Colonic mucosa (tissue), 4 donors: ENCODE results near the gene CRK. TPM values are rescaled to one million over a fixed set of nuclear protein-coding genes. Genes with fewer than 3 reads are reported as not detected.

Source experiments
- DNase-seq: peaks from one replicate; pipeline ENCODE4 v3.0.0-alpha.2; 2020
- H3K27ac ChIP-seq: fragments of 200-600 bp; one replicate; pipeline ENCODE4 v1.8.0; 2021
- H3K27me3 ChIP-seq: fragments of 200-600 bp; one replicate; pipeline ENCODE4 v1.8.0; 2021
- H3K36me3 ChIP-seq: fragments of 200-600 bp; one replicate; pipeline ENCODE4 v1.8.0; 2021
- H3K4me1 ChIP-seq: fragments of 200-600 bp; one replicate; pipeline ENCODE4 v1.8.0; 2021; ENCODE audit warnings: mild to moderate bottlenecking
- H3K4me3 ChIP-seq: fragments of 200-600 bp; one replicate; pipeline ENCODE4 v1.8.0; 2021
- H3K9ac ChIP-seq, 2 donors: one replicate each; pipeline ENCODE4 v1.7.0; 2013; ENCODE audit warnings: control low read depth in 2 of 2, low read depth in 2 of 2, low read length in 2 of 2
- H3K9me3 ChIP-seq: fragments of 200-600 bp; one replicate; pipeline ENCODE4 v1.8.0; 2021
- intact Hi-C: fragments of 100-400 bp; cut with DNase I; formaldehyde crosslinking; loops from one replicate; pipeline ENCODE4 v1.14.1; 2022
- total RNA-seq, 2 donors: library from RNA; stranded (reverse); fragmentation: NEBNext Ultra II Directional in 1 of 2; extraction: Animal tissue kit (Norgen Biotek cat#: 25700) in 1 of 2; gene quantifications; one replicate each; pipeline ENCODE4 v1.2.1, GENCODE V29; 2021
- TF ChIP-seq, protein P1 (sequence below): fragments of 200-600 bp; IDR thresholded peaks from one replicate; pipeline ENCODE4 v1.8.0; 2022; ENCODE audit warnings: antibody characterized with exemption, mild to moderate bottlenecking
- donor health status: healthy.
- donor health status: DM: no; HTN: no; CAD: no.
- donor health status: DM: no; HTN: no; CAD: no.

CRK gene
- total RNA-seq, 2 donors from 2014 or later, result 74.5 to 82.0 TPM

- H3K9ac ChIP-seq, result no peak overlapping the region
- H3K4me1 ChIP-seq, result no peaks in the 10 kb centered on the region
- H3K4me3 ChIP-seq, result no peak overlapping the region
- H3K36me3 ChIP-seq, result peaks cover 3% of the 10 kb centered on the region
- H3K9me3 ChIP-seq, result no peaks in the 10 kb centered on the region
- TF ChIP-seq, protein P1, sequence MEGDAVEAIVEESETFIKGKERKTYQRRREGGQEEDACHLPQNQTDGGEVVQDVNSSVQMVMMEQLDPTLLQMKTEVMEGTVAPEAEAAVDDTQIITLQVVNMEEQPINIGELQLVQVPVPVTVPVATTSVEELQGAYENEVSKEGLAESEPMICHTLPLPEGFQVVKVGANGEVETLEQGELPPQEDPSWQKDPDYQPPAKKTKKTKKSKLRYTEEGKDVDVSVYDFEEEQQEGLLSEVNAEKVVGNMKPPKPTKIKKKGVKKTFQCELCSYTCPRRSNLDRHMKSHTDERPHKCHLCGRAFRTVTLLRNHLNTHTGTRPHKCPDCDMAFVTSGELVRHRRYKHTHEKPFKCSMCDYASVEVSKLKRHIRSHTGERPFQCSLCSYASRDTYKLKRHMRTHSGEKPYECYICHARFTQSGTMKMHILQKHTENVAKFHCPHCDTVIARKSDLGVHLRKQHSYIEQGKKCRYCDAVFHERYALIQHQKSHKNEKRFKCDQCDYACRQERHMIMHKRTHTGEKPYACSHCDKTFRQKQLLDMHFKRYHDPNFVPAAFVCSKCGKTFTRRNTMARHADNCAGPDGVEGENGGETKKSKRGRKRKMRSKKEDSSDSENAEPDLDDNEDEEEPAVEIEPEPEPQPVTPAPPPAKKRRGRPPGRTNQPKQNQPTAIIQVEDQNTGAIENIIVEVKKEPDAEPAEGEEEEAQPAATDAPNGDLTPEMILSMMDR, result no peak
- no peaks in the 10 kb centered on the region for H3K27me3 ChIP-seq
- intact Hi-C loops, result no loop called here
- no peak overlapping the region for H3K27ac ChIP-seq
- no peak for DNase-seq
Observed at GRCh38 chr17:1431631-1432104, 24.4 kb downstream of the CRK start.

DNA sequence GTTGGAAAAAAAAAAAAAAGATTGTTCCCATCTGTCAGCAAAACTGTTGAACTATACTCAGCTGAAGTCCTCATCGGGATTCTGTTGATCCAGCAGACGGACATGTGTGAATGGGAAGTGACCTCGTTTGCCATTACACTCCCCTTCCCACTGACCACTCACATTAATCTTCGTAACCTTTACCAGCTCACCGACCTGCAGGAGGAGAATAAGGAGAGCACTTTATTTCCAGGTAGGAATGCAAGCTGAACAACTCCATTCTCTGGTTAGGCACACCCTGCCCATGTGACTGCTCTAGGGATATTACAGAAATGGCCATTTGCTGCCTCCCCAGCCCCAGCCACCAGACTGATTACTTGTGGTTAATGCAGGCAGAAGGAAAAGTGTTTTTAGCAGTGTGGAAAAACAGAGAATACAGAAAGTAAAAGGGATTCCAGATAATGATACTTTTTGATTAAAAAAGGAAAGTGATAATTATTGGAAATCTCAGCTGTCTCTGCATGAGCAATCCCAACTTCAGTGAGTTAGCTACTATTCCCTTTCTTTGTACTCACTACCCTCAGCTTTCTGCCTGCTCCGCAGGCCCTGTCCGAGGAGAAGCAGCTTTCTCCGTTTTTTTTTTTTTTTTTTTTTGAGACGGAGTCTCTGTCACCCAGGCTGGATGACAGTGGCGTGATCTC is 32.4 kb downstream of the CRK start:
- TF ChIP-seq, protein P1, result no peak
- Histone ChIP-seq H3K36me3 (no peaks in the 10 kb centered on the region), H3K27ac (no peak overlapping the region)

DNA sequence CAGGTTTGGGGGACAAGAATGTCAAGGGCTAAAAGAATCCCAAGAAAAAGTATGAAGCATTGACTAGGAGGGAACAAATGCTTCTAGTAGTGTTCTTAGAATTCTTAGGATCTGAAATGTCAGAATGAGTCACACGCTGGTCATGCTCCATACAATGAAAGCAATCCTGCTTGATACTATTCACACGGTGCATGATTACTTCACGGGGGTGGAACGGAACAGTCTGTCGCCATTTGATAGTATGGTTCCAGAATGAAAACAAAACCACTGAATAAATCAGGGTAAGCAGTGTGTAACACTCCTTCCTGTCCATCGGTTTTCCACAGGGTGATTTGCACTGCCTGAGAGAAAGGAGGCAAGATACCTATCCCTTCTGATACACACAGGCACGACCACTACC is 33.1 kb downstream of the CRK start:
- Histone ChIP-seq H3K4me3 (no peak overlapping the region), H3K4me1 (no peaks in the 10 kb centered on the region), H3K36me3 (no peaks in the 10 kb centered on the region), H3K27me3 (no peaks in the 10 kb centered on the region), H3K9ac (no peak overlapping the region), H3K27ac (no peak overlapping the region), H3K9me3 (no peaks in the 10 kb centered on the region)
- intact Hi-C loops, result no loop called here
- DNase-seq, result no peak
- TF ChIP-seq, protein P1, result no peak

More for the DNA sequence above, 32.4 kb downstream of the CRK start:
- no peaks in the 10 kb centered on the region for H3K4me1 ChIP-seq
- no peak overlapping the region for H3K4me3 ChIP-seq
- intact Hi-C loops, result no loop called here
- H3K9ac ChIP-seq, result no peak overlapping the region
- no peaks in the 10 kb centered on the region for H3K27me3 ChIP-seq
- no peak for DNase-seq
- H3K9me3 ChIP-seq, result no peaks in the 10 kb centered on the region

- Histone ChIP-seq H3K4me1 (no peaks in the 10 kb centered on the region), H3K4me3 (no peak overlapping the region), H3K9me3 (no peaks in the 10 kb centered on the region), H3K27me3 (no peaks in the 10 kb centered on the region), H3K36me3 (no peaks in the 10 kb centered on the region), H3K27ac (no peak overlapping the region), H3K9ac (no peak overlapping the region)
- intact Hi-C loops, result no loop called here
- DNase-seq, result no peak
- TF ChIP-seq, protein P1, result no peak
Observed at GRCh38 chr17:1421470-1421869, 34.6 kb downstream of the CRK start.

DNA sequence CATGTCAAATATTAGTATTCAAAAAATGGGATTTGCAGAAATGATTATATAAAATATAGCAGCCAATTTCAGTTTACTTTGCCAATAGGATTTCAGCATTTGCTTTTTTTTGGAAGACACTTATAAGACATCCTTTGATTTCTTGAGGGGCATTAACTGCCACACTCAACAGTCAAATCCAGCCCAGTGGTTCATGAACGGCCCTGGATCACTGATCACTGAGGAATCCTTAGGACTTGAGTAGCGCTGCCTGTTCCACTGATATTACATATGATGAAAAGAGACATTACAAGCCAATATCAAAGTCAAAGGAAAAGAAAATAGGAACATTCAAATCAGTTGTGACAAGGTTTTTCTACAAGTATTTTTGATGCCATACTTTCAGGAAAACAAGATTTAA is 35.1 kb downstream of the CRK start:
- Histone ChIP-seq H3K9me3 (no peaks in the 10 kb centered on the region), H3K9ac (no peak overlapping the region), H3K27ac (no peak overlapping the region), H3K36me3 (no peaks in the 10 kb centered on the region), H3K4me1 (no peaks in the 10 kb centered on the region), H3K27me3 (no peaks in the 10 kb centered on the region), H3K4me3 (no peak overlapping the region)
- intact Hi-C loops, result no loop called here
- TF ChIP-seq, protein P1, result no peak
- DNase-seq, result no peak
